IMR-90 (cell line): ENCODE results near the gene PSMD12.

Source experiments
- CEBPB ChIP-seq: IDR thresholded peaks from 2 replicates; pipeline ENCODE4 v1.6.1; 2012; ENCODE audit warnings: low read depth, low read length, improper control_type of control experiment
- MAFK ChIP-seq: IDR thresholded peaks from 2 replicates; pipeline ENCODE4 v1.6.1; 2012; ENCODE audit warnings: low read depth, low read length, improper control_type of control experiment
- RFX5 ChIP-seq: IDR thresholded peaks from 2 replicates; pipeline ENCODE4 v1.8.0; 2012; ENCODE audit warnings: low read depth, mild to moderate bottlenecking, low read length, moderate library complexity
- TF ChIP-seq, protein P1 (sequence below): conservative IDR thresholded peaks from 2 replicates; pipeline ENCODE4 v1.5.1; 2012; ENCODE audit warnings: mild to moderate bottlenecking, low read depth, low read length, improper control_type of control experiment

GRCh38 chr17:67390646-67391361 is 24.4 kb upstream of the PSMD12 start:
- TF ChIP-seq CEBPB (peak; percentile 66), MAFK (no peak), RFX5 (peak; percentile 70; the same call in 1 of the 2 replicates)
- TF ChIP-seq, protein P1, sequence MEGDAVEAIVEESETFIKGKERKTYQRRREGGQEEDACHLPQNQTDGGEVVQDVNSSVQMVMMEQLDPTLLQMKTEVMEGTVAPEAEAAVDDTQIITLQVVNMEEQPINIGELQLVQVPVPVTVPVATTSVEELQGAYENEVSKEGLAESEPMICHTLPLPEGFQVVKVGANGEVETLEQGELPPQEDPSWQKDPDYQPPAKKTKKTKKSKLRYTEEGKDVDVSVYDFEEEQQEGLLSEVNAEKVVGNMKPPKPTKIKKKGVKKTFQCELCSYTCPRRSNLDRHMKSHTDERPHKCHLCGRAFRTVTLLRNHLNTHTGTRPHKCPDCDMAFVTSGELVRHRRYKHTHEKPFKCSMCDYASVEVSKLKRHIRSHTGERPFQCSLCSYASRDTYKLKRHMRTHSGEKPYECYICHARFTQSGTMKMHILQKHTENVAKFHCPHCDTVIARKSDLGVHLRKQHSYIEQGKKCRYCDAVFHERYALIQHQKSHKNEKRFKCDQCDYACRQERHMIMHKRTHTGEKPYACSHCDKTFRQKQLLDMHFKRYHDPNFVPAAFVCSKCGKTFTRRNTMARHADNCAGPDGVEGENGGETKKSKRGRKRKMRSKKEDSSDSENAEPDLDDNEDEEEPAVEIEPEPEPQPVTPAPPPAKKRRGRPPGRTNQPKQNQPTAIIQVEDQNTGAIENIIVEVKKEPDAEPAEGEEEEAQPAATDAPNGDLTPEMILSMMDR, result no peak
